Measurements from ENCODE around the gene DGKB. TPM values are rescaled to one million over a fixed set of nuclear protein-coding genes. Genes with fewer than 3 reads are reported as not detected.

The DGKB gene
- total and polyA plus RNA-seq, 2 of the 8 experiments (the other 6 are each of a cell fraction or from before 2014, with no cell fraction given): 1.9 to 2.6 TPM

DNA sequence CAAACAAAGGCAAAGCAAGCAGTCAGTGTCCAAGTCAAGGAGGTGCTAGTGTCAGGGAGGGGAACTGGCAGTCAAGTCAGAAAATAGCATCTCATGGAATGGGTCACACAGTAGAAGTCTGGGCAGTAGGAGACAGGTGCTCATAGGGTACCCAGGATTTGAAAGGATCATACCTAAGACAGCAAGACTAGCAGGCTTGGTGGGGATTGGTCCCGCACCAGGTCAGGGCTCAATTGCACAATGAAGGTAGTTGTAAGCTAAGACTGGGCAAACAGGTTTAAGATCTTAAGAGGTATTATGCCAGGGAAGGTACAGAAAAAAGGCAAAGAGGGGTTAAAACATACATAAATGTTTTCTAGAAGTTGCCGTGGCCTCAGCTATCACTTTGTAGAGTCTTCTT lies 731.7 kb downstream of the DGKB start:
- peak; percentile 70 for FAIRE-seq
- Histone ChIP-seq H3K4me2 (ENCODE audit: insufficient read depth in 1 of 2, low read depth in 2 of 2, low read length in 2 of 2) (no peak overlapping the region), H3K23ac (ENCODE audit: insufficient read length) (no peak overlapping the region), H4K91ac (replicated peaks; ENCODE audit: insufficient read length, low read length) (no peak overlapping the region), H4K8ac (ENCODE audit: extremely low read depth, insufficient read depth, low read length) (no peak overlapping the region), H2BK5ac (ENCODE audit: low read depth, low read length) (no peak overlapping the region), H3K36me3 (ENCODE audit: control insufficient read depth in 2 of 4, insufficient read depth in 4 of 4, low read length in 3 of 4) (no peaks in the 10 kb centered on the region), H2BK120ac (replicated peaks; ENCODE audit: low read depth, low read length) (no peak overlapping the region), H3K79me2 (ENCODE audit: control insufficient read depth in 1 of 2, insufficient read depth in 2 of 2, low read length in 2 of 2) (no peaks in the 10 kb centered on the region), H3K4me1 (replicated peaks in 1 of 4; ENCODE audit: control insufficient read depth in 3 of 4, insufficient read depth in 4 of 4, low read length in 3 of 4) (no peaks in the 10 kb centered on the region), H3K18ac (ENCODE audit: extremely low read depth, low read length) (no peak overlapping the region; the same call in 1 of the 2 replicates), H3K27ac (ENCODE audit: low read depth, low read length) (no peak overlapping the region), H3K14ac (ENCODE audit: insufficient read length) (no peak overlapping the region), H2BK20ac (ENCODE audit: low read length) (no peak overlapping the region), H3K27me3 (replicated peaks in 1 of 4; ENCODE audit: control insufficient read depth in 3 of 4, extremely low read depth in 1 of 4, insufficient read depth in 3 of 4, low read length in 3 of 4) (no peaks in the 10 kb centered on the region), H3K4ac (replicated peaks; ENCODE audit: insufficient read length, low read depth, low read length) (no peak overlapping the region), H4K5ac (ENCODE audit: insufficient read length, low read depth, low read length) (no peak overlapping the region), H2AK5ac (ENCODE audit: low read depth, low read length) (no peak overlapping the region), H4K20me1 (replicated peaks in 1 of 2; ENCODE audit: control insufficient read depth in 1 of 2, insufficient read depth in 2 of 2, low read length in 2 of 2) (no peaks in the 10 kb centered on the region), H3K9me3 (ENCODE audit: insufficient read depth in 2 of 2, low read depth in 1 of 2, low read length in 1 of 2) (no peaks in the 10 kb centered on the region), H3K23me2 (ENCODE audit: low read depth, low read length) (no peaks in the 10 kb centered on the region), H3K56ac (replicated peaks; ENCODE audit: insufficient read length, low read depth, low read length) (no peak overlapping the region), H2BK12ac (ENCODE audit: low read depth, low read length) (no peak overlapping the region), H3K9ac (replicated peaks in 1 of 4; ENCODE audit: extremely low read depth in 1 of 4, low read depth in 3 of 4, low read length in 3 of 4) (no peak overlapping the region), H3K4me3 (ENCODE audit: extremely low read depth in 1 of 4, insufficient read depth in 2 of 4, low read depth in 3 of 4, low read length in 4 of 4) (no peak overlapping the region), H2AFZ (ENCODE audit: low read length) (peak overlapping the region; percentile 89), H2BK15ac (ENCODE audit: low read length) (no peak overlapping the region), H3K79me1 (ENCODE audit: low read depth, low read length) (no peaks in the 10 kb centered on the region)
- ChIA-PET POLR2A (ENCODE audit: partially characterized antibody) (no interaction called here), CTCF (ENCODE audit: partially characterized antibody) (no interaction called here)
- TF ChIP-seq POLR2A (IDR thresholded peaks at IDR 0.05; ENCODE audit: control extremely low read depth in 1 of 2, low read depth in 2 of 2, low read length in 2 of 2): no peak
- TF ChIP-seq SIX5 (IDR thresholded peaks at IDR 0.05; ENCODE audit: low read depth, low read length): no peak
- TF ChIP-seq BACH1 (IDR thresholded peaks at IDR 0.05; ENCODE audit: low read length): no peak
- TF ChIP-seq TBP (IDR thresholded peaks at IDR 0.05; ENCODE audit: low read depth, low read length): no peak
- TF ChIP-seq SRF (IDR thresholded peaks at IDR 0.05; ENCODE audit: low read depth, low read length): no peak
- TF ChIP-seq RNF2 (IDR thresholded peaks at IDR 0.05; ENCODE audit: borderline replicate concordance, low read depth, low read length, missing control alignments, poor library complexity, severe bottlenecking): no peak
- TF ChIP-seq EZH2 (IDR thresholded peaks at IDR 0.05; ENCODE audit: low read depth, low read length, severe bottlenecking): no peak
- TF ChIP-seq, protein P1, sequence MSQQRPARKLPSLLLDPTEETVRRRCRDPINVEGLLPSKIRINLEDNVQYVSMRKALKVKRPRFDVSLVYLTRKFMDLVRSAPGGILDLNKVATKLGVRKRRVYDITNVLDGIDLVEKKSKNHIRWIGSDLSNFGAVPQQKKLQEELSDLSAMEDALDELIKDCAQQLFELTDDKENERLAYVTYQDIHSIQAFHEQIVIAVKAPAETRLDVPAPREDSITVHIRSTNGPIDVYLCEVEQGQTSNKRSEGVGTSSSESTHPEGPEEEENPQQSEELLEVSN (IDR thresholded peaks at IDR 0.05): no peak
- no peak for DNase-seq (ENCODE audit: low read depth in 1 of 2, low spot score in 2 of 2)
- 91% methylated on average over 2 of the region's 2 CpGs; no CpG with 5 or more reads in 1 of the 2 experiments for WGBS, 2 experiments (ENCODE audit: extremely low coverage in 1 of 2, insufficient coverage in 1 of 2, insufficient read length in 1 of 2, insufficient replicate concordance in 2 of 2, low coverage in 1 of 2, low lambda C conversion rate in 2 of 2, missing lambda C conversion rate in 1 of 2)

Measured in H1 (cell line).